ENCODE measurements around the gene IPO11. TPM values are rescaled to one million over a fixed set of nuclear protein-coding genes. Genes with fewer than 3 reads are reported as not detected.
"Not testable (repeated sequence)": the region's sequence is repeated elsewhere in the genome, so short reads cannot be mapped to it uniquely, and the experiment has no call there.

Gene IPO11
- total and polyA plus RNA-seq, 9 donors, result 20.0 to 27.7 (median 22.4) TPM

- DNase-seq, result no peak
- no CpG with 5 or more reads among the region's 1 CpG for WGBS (ENCODE audit: insufficient coverage)
- no peaks in the 10 kb centered on the region for H3K27me3 ChIP-seq (ENCODE audit: control insufficient read depth, insufficient read depth, low read length)
- H3K4me3 ChIP-seq (ENCODE audit: low read length), result no peak overlapping the region
- peaks cover 5% of the 10 kb centered on the region for H3K9me3 ChIP-seq (replicated peaks; ENCODE audit: control insufficient read depth, low read depth, low read length)
- no peak overlapping the region for H3K27ac ChIP-seq (ENCODE audit: low read length)
- H3K36me3 ChIP-seq (ENCODE audit: control insufficient read depth, insufficient read depth, low read length), result peaks cover 11% of the 10 kb centered on the region
- H3K4me1 ChIP-seq (ENCODE audit: control insufficient read depth, insufficient read depth, low read length), result no peaks in the 10 kb centered on the region
Observed at GRCh38 chr5:62562867-62563266, 150.3 kb downstream of the IPO11 start.

- Histone ChIP-seq H3K9me3 (replicated peaks; ENCODE audit: control insufficient read depth, low read depth, low read length) (peaks cover 10% of the 10 kb centered on the region), H3K27ac (ENCODE audit: low read length) (no peak overlapping the region), H3K27me3 (ENCODE audit: control insufficient read depth, insufficient read depth, low read length) (no peaks in the 10 kb centered on the region), H3K36me3 (ENCODE audit: control insufficient read depth, insufficient read depth, low read length) (peaks cover 14% of the 10 kb centered on the region), H3K4me1 (ENCODE audit: control insufficient read depth, insufficient read depth, low read length) (no peaks in the 10 kb centered on the region), H3K4me3 (ENCODE audit: low read length) (no peak overlapping the region)
- DNase-seq, result no peak
- no CpG with 5 or more reads among the region's 2 CpGs for WGBS (ENCODE audit: insufficient coverage)
Observed at GRCh38 chr5:62564101-62564500, 151.5 kb downstream of the IPO11 start.

GRCh38 chr5:62565740-62566139, 153.2 kb downstream of the IPO11 start:
- not testable (repeated sequence) for H3K27ac ChIP-seq (ENCODE audit: low read length); H3K27me3 ChIP-seq (ENCODE audit: control insufficient read depth, insufficient read depth, low read length); H3K4me1 ChIP-seq (ENCODE audit: control insufficient read depth, insufficient read depth, low read length); H3K4me3 ChIP-seq (ENCODE audit: low read length); H3K9me3 ChIP-seq (replicated peaks; ENCODE audit: control insufficient read depth, low read depth, low read length); DNase-seq
- H3K36me3 ChIP-seq (ENCODE audit: control insufficient read depth, insufficient read depth, low read length), result peaks cover 12% of the 10 kb centered on the region
- WGBS (ENCODE audit: insufficient coverage), result no CpG with 5 or more reads among the region's 3 CpGs

GRCh38 chr5:62568143-62568542, 155.6 kb downstream of the IPO11 start:
- Histone ChIP-seq H3K27me3 (ENCODE audit: control insufficient read depth, insufficient read depth, low read length) (no peaks in the 10 kb centered on the region), H3K9me3 (replicated peaks; ENCODE audit: control insufficient read depth, low read depth, low read length) (peaks cover 10% of the 10 kb centered on the region), H3K4me3 (ENCODE audit: low read length) (no peak overlapping the region), H3K4me1 (ENCODE audit: control insufficient read depth, insufficient read depth, low read length) (no peaks in the 10 kb centered on the region), H3K36me3 (ENCODE audit: control insufficient read depth, insufficient read depth, low read length) (peaks cover 8% of the 10 kb centered on the region), H3K27ac (ENCODE audit: low read length) (no peak overlapping the region)
- DNase-seq, result no peak
- no CpG with 5 or more reads among the region's 4 CpGs for WGBS (ENCODE audit: insufficient coverage)

- H3K27ac ChIP-seq (ENCODE audit: low read length), result no peak overlapping the region
- H3K4me1 ChIP-seq (ENCODE audit: control insufficient read depth, insufficient read depth, low read length), result no peaks in the 10 kb centered on the region
- no peaks in the 10 kb centered on the region for H3K27me3 ChIP-seq (ENCODE audit: control insufficient read depth, insufficient read depth, low read length)
- no peak for DNase-seq
- WGBS (ENCODE audit: insufficient coverage), result no CpG with 5 or more reads among the region's 2 CpGs
- H3K36me3 ChIP-seq (ENCODE audit: control insufficient read depth, insufficient read depth, low read length), result peaks cover 8% of the 10 kb centered on the region
- no peak overlapping the region for H3K4me3 ChIP-seq (ENCODE audit: low read length)
- H3K9me3 ChIP-seq (replicated peaks; ENCODE audit: control insufficient read depth, low read depth, low read length), result peaks cover 10% of the 10 kb centered on the region
Observed at GRCh38 chr5:62568800-62569432, 156.4 kb downstream of the IPO11 start.

- H3K36me3 ChIP-seq (ENCODE audit: control insufficient read depth, insufficient read depth, low read length), result peaks cover 8% of the 10 kb centered on the region
- H3K27ac ChIP-seq (ENCODE audit: low read length), result no peak overlapping the region
- H3K27me3 ChIP-seq (ENCODE audit: control insufficient read depth, insufficient read depth, low read length), result no peaks in the 10 kb centered on the region
- DNase-seq, result no peak
- no peak overlapping the region for H3K4me3 ChIP-seq (ENCODE audit: low read length)
- H3K9me3 ChIP-seq (replicated peaks; ENCODE audit: control insufficient read depth, low read depth, low read length), result peaks cover 10% of the 10 kb centered on the region
- no peaks in the 10 kb centered on the region for H3K4me1 ChIP-seq (ENCODE audit: control insufficient read depth, insufficient read depth, low read length)
- no CpG with 5 or more reads among the region's 1 CpG for WGBS (ENCODE audit: insufficient coverage)
Observed at GRCh38 chr5:62569470-62569869, 156.9 kb downstream of the IPO11 start.

- Histone ChIP-seq H3K4me3 (ENCODE audit: low read length) (no peak overlapping the region), H3K27ac (ENCODE audit: low read length) (no peak overlapping the region), H3K36me3 (ENCODE audit: control insufficient read depth, insufficient read depth, low read length) (peaks cover 3% of the 10 kb centered on the region), H3K9me3 (replicated peaks; ENCODE audit: control insufficient read depth, low read depth, low read length) (peaks cover 3% of the 10 kb centered on the region), H3K4me1 (ENCODE audit: control insufficient read depth, insufficient read depth, low read length) (no peaks in the 10 kb centered on the region), H3K27me3 (ENCODE audit: control insufficient read depth, insufficient read depth, low read length) (no peaks in the 10 kb centered on the region)
- DNase-seq, result no peak
- no CpG with 5 or more reads among the region's 9 CpGs for WGBS (ENCODE audit: insufficient coverage)
Observed at GRCh38 chr5:62572918-62573514, 160.5 kb downstream of the IPO11 start.

GRCh38 chr5:62574599-62574998, 162.0 kb downstream of the IPO11 start:
- Histone ChIP-seq H3K4me1 (ENCODE audit: control insufficient read depth, insufficient read depth, low read length) (no peaks in the 10 kb centered on the region), H3K9me3 (replicated peaks; ENCODE audit: control insufficient read depth, low read depth, low read length) (no peaks in the 10 kb centered on the region), H3K27me3 (ENCODE audit: control insufficient read depth, insufficient read depth, low read length) (no peaks in the 10 kb centered on the region), H3K27ac (ENCODE audit: low read length) (no peak overlapping the region), H3K36me3 (ENCODE audit: control insufficient read depth, insufficient read depth, low read length) (no peaks in the 10 kb centered on the region), H3K4me3 (ENCODE audit: low read length) (no peak overlapping the region)
- no CpG with 5 or more reads among the region's 2 CpGs for WGBS (ENCODE audit: insufficient coverage)
- DNase-seq, result no peak

- no peak overlapping the region for H3K27ac ChIP-seq (ENCODE audit: low read length)
- no peaks in the 10 kb centered on the region for H3K4me1 ChIP-seq (ENCODE audit: control insufficient read depth, insufficient read depth, low read length)
- no peak for DNase-seq
- H3K9me3 ChIP-seq (replicated peaks; ENCODE audit: control insufficient read depth, low read depth, low read length), result no peaks in the 10 kb centered on the region
- no peaks in the 10 kb centered on the region for H3K36me3 ChIP-seq (ENCODE audit: control insufficient read depth, insufficient read depth, low read length)
- H3K27me3 ChIP-seq (ENCODE audit: control insufficient read depth, insufficient read depth, low read length), result no peaks in the 10 kb centered on the region
- no CpG with 5 or more reads among the region's 2 CpGs for WGBS (ENCODE audit: insufficient coverage)
- H3K4me3 ChIP-seq (ENCODE audit: low read length), result no peak overlapping the region
Observed at GRCh38 chr5:62575066-62575465, 162.5 kb downstream of the IPO11 start.

GRCh38 chr5:62575489-62575888, 162.9 kb downstream of the IPO11 start:
- DNase-seq, result no peak
- Histone ChIP-seq H3K36me3 (ENCODE audit: control insufficient read depth, insufficient read depth, low read length) (no peaks in the 10 kb centered on the region), H3K4me3 (ENCODE audit: low read length) (no peak overlapping the region), H3K27me3 (ENCODE audit: control insufficient read depth, insufficient read depth, low read length) (no peaks in the 10 kb centered on the region), H3K27ac (ENCODE audit: low read length) (no peak overlapping the region), H3K9me3 (replicated peaks; ENCODE audit: control insufficient read depth, low read depth, low read length) (no peaks in the 10 kb centered on the region), H3K4me1 (ENCODE audit: control insufficient read depth, insufficient read depth, low read length) (no peaks in the 10 kb centered on the region)
- no CpG with 5 or more reads among the region's 1 CpG for WGBS (ENCODE audit: insufficient coverage)

All from muscle of leg (tissue), 11 donors.